Mucosa of descending colon (tissue), 3 donors: ENCODE results near the gene KRTAP5-8. TPM values are rescaled to one million over a fixed set of nuclear protein-coding genes. Genes with fewer than 3 reads are reported as not detected.

Experiments
- ATAC-seq: fragments of 200-7000 bp; cut with Tn5 transposase; one replicate; pipeline ENCODE4 v1.9.1; 2020; ENCODE audit warnings: mild to moderate bottlenecking, moderate library complexity
- DNase-seq, 3 donors: peaks; one replicate each; pipeline ENCODE4 v3.0.0-alpha.2; 2020
- H3K36me3 ChIP-seq: fragments of 200-600 bp; one replicate; pipeline ENCODE4 v1.8.0; 2021; ENCODE audit warnings: low read depth, mild to moderate bottlenecking
- H3K4me1 ChIP-seq: fragments of 200-600 bp; one replicate; pipeline ENCODE4 v1.8.0; 2021; ENCODE audit warnings: low read depth, mild to moderate bottlenecking
- H3K4me3 ChIP-seq: fragments of 200-600 bp; one replicate; pipeline ENCODE4 v1.8.0; 2021; ENCODE audit warnings: mild to moderate bottlenecking
- H3K9me3 ChIP-seq: fragments of 200-600 bp; one replicate; pipeline ENCODE4 v1.8.0; 2021; ENCODE audit warnings: mild to moderate bottlenecking
- intact Hi-C, 2 donors: fragments of 100-400 bp; cut with DNase I in 1 of 2; cut with micrococcal nuclease in 1 of 2; formaldehyde crosslinking; loops; one replicate each; pipeline versions ENCODE4 v1.11.0 to v1.11.1; 2022; cut with DNase I, micrococcal nuclease
- total RNA-seq, 3 donors: library from RNA; stranded (reverse); fragmentation: NEBNext Ultra II Directional in 2 of 3; extraction: Animal tissue kit (Norgen Biotek cat#: 25700) in 2 of 3; gene quantifications; one replicate each; pipeline versions ENCODE4 v1.2.1 to v1.2.4, GENCODE V29; 2021 to 2023
- TF ChIP-seq, protein P1 (sequence below): fragments of 200-600 bp; IDR thresholded peaks from one replicate; pipeline ENCODE4 v1.8.0; 2022; ENCODE audit warnings: antibody characterized with exemption, mild to moderate bottlenecking
- donor health status: DM: no; HTN: no; CAD: no; lungs with moderate emphysema.
- donor health status: DM: no; HTN: no; CAD: no.
- donor health status: DM: no; HTN: yes; CAD: no.

The KRTAP5-8 gene
- total RNA-seq, 3 donors from 2014 or later = 0.35 to 1.1 TPM; not detected in 1

DNA sequence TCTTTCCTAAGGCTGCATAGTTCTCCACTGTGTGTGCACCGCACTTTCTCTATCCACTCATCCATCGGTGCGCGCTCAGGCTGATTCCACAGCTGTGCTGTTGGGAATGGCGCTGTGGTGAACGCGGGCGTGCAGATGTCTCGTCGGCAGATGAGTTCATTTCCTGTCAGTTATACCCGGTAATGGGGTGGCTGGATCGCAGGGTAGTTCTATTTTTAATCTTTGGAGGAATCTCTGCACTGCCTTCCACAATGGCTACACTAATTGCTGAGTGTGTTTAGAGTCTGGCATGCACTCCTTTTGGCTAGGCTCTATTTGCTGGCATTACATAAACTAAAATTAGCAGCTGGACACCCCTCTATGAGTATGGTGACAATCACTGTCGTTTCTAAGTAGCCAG, 38.7 kb upstream of the KRTAP5-8 start:
- ATAC-seq = no peak
- intact Hi-C loops = no loop called here
- no peak for DNase-seq
- TF ChIP-seq, protein P1, sequence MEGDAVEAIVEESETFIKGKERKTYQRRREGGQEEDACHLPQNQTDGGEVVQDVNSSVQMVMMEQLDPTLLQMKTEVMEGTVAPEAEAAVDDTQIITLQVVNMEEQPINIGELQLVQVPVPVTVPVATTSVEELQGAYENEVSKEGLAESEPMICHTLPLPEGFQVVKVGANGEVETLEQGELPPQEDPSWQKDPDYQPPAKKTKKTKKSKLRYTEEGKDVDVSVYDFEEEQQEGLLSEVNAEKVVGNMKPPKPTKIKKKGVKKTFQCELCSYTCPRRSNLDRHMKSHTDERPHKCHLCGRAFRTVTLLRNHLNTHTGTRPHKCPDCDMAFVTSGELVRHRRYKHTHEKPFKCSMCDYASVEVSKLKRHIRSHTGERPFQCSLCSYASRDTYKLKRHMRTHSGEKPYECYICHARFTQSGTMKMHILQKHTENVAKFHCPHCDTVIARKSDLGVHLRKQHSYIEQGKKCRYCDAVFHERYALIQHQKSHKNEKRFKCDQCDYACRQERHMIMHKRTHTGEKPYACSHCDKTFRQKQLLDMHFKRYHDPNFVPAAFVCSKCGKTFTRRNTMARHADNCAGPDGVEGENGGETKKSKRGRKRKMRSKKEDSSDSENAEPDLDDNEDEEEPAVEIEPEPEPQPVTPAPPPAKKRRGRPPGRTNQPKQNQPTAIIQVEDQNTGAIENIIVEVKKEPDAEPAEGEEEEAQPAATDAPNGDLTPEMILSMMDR = no peak
- Histone ChIP-seq H3K4me3 (no peak overlapping the region), H3K36me3 (peaks cover 6% of the 10 kb centered on the region), H3K9me3 (no peaks in the 10 kb centered on the region), H3K4me1 (no peaks in the 10 kb centered on the region)

GRCh38 chr11:71499546-71499945, 38.3 kb upstream of the KRTAP5-8 start:
- peaks cover 6% of the 10 kb centered on the region for H3K36me3 ChIP-seq
- TF ChIP-seq, protein P1 = no peak
- H3K4me3 ChIP-seq = no peak overlapping the region
- DNase-seq (no peak), ATAC-seq (no peak)
- H3K4me1 ChIP-seq = no peaks in the 10 kb centered on the region
- H3K9me3 ChIP-seq = no peaks in the 10 kb centered on the region
- intact Hi-C loops = no loop called here

DNA sequence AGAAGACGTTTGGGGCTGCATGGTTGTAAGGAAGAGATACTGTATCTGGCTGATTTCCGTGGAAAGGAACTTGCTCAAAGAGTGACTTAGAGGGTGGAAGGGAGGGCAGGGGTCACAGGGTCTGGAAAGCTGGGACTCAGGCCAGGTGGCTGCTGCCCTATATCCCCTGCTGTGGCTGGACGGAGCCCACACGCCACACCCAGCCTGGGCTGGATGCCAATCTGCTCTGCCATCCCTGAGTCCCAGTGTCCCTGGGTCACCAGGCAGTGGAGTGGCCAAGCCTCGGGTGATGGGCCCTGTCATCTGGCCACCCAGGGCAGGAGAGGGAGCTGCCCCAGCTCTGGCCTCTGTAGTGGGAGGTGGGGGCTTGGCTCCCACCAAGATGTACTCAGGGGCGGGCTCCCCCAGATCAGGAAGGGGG, 37.2 kb upstream of the KRTAP5-8 start:
- intact Hi-C loops = no loop called here
- no peak overlapping the region for H3K4me3 ChIP-seq
- H3K9me3 ChIP-seq = no peaks in the 10 kb centered on the region
- ATAC-seq = peak; percentile 54
- H3K4me1 ChIP-seq = no peaks in the 10 kb centered on the region
- TF ChIP-seq, protein P1 = no peak
- H3K36me3 ChIP-seq = peaks cover 6% of the 10 kb centered on the region
- peak in 1 of 3 donors; percentile 29 for DNase-seq

GRCh38 chr11:71501071-71501985, 36.5 kb upstream of the KRTAP5-8 start:
- Histone ChIP-seq H3K4me1 (no peaks in the 10 kb centered on the region), H3K4me3 (no peak overlapping the region), H3K9me3 (no peaks in the 10 kb centered on the region), H3K36me3 (peaks cover 6% of the 10 kb centered on the region)
- DNase-seq = no peak
- intact Hi-C loops = no loop called here
- TF ChIP-seq, protein P1 = no peak
- ATAC-seq = no peak

DNA sequence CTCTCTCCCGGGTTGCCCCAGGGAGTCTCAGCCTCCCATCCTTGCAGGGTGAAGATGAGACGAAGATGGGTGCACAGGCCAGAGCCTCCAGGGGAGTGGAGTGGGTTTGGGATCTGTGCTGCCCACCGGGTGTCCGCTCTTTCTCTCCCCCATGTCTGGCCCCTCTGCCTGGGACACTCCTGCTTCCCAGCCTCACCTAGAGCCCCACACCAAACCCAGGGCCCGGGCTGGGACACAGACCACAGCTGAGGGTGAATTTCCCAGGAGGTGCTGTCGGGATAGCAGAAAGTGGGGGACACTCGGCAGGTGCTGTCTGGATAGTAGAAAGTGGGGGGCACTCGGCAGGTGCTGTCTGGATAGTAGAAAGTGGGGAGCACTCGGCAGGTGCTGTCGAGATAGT, 35.8 kb upstream of the KRTAP5-8 start:
- peaks cover 6% of the 10 kb centered on the region for H3K36me3 ChIP-seq
- intact Hi-C loops = no loop called here

More for the DNA sequence above, 35.8 kb upstream of the KRTAP5-8 start:
- no peak overlapping the region for H3K4me3 ChIP-seq
- H3K9me3 ChIP-seq = no peaks in the 10 kb centered on the region
- DNase-seq = no peak
- ATAC-seq = no peak
- H3K4me1 ChIP-seq = no peaks in the 10 kb centered on the region
- TF ChIP-seq, protein P1 = no peak
